K562 (cell line): ENCODE results near the gene SLBP. TPM values are rescaled to one million over a fixed set of nuclear protein-coding genes. Genes with fewer than 3 reads are reported as not detected.

Experiments used
- CBX1 ChIP-seq: sonication (generic); IDR thresholded peaks from 2 replicates; pipeline ENCODE4 v1.6.1; 2016; ENCODE audit warnings: antibody characterized with exemption, low read depth, mild to moderate bottlenecking
- HDAC1 ChIP-seq, 2 experiments: fragments of 450-650 bp; IDR thresholded peaks; 2 replicates each; pipeline ENCODE4 v1.6.1; 2016 to 2017; ENCODE audit warnings: inconsistent platforms in 1 of 2, mild to moderate bottlenecking in 1 of 2, moderate library complexity in 1 of 2
- HNRNPUL1 ChIP-seq: fragments of 200-400 bp; formaldehyde crosslinking; IDR thresholded peaks from 2 replicates; pipeline ENCODE4 v1.6.1; 2017; ENCODE audit warnings: low read length
- MIER1 ChIP-seq: fragments of 450-650 bp; IDR thresholded peaks from 2 replicates; pipeline ENCODE4 v1.6.1; 2016; ENCODE audit warnings: antibody characterized with exemption, mild to moderate bottlenecking, low read depth
- SMAD1 ChIP-seq: fragments of 150-350 bp; IDR thresholded peaks from 2 replicates; pipeline ENCODE4 v1.6.1; 2014; ENCODE audit warnings: low read length, low read depth; ENCODE audit not compliant: partially characterized antibody
- SMAD2 ChIP-seq: fragments of 150-350 bp; IDR thresholded peaks from 2 replicates; pipeline ENCODE4 v1.6.1; 2014; ENCODE audit warnings: low read depth, mild to moderate bottlenecking, low read length
- SRSF9 ChIP-seq: fragments of 200-400 bp; formaldehyde crosslinking; IDR thresholded peaks from 2 replicates; pipeline ENCODE4 v1.6.1; 2017; ENCODE audit warnings: low read depth, low read length, borderline replicate concordance
- TAF1 ChIP-seq: IDR thresholded peaks from 2 replicates; pipeline ENCODE4 v1.6.1; 2011; ENCODE audit warnings: mild to moderate bottlenecking, low read length, moderate library complexity; ENCODE audit not compliant: insufficient read depth, control insufficient read depth, severe bottlenecking; ENCODE audit errors: extremely low read depth
- XRCC4 ChIP-seq: IDR thresholded peaks from one replicate; pipeline ENCODE4 v1.6.1; 2011; ENCODE audit not compliant: insufficient read depth, insufficient read length; ENCODE audit errors: extremely low read depth
- ZKSCAN1 ChIP-seq: fragments of 150-350 bp; IDR thresholded peaks from 2 replicates; pipeline ENCODE4 v1.6.1; 2016; ENCODE audit warnings: low read depth, low read length
- ZNF146 ChIP-seq: IDR thresholded peaks from one replicate; pipeline ENCODE4 v1.6.1; 2018; ENCODE audit warnings: missing compliant biosample characterization; ENCODE audit not compliant: unreplicated experiment
- ZNF174 ChIP-seq: fragments of 250-450 bp; sonication (Bioruptor Pico); IDR thresholded peaks from 2 replicates; pipeline ENCODE4 v1.4.0; 2020; ENCODE audit warnings: mild to moderate bottlenecking
- ZNF224 ChIP-seq: sonication (generic); formaldehyde crosslinking; IDR thresholded peaks from 2 replicates; pipeline ENCODE4 v1.8.0; 2022; ENCODE audit warnings: mild to moderate bottlenecking, missing genetic modification reagents
- ZNF445 ChIP-seq: fragments of 250-450 bp; sonication (Bioruptor Pico); IDR thresholded peaks from 2 replicates; pipeline ENCODE4 v1.4.0; 2020; ENCODE audit warnings: low read depth, mild to moderate bottlenecking, moderate library complexity
- ZNF785 ChIP-seq: fragments of 250-450 bp; sonication (Bioruptor Pico); IDR thresholded peaks from 2 replicates; pipeline ENCODE4 v1.4.0; 2020; ENCODE audit warnings: mild to moderate bottlenecking
- ZSCAN29 ChIP-seq: fragments of 450-650 bp; IDR thresholded peaks from 2 replicates; pipeline ENCODE4 v1.6.1; 2017
- polyA plus RNA-seq, 8 experiments: library from polyadenylated mRNA; depleted of rRNA in 4 of 8; stranded (reverse) in 5 of 8; unstranded in 3 of 8; fragments of >200 nt; fragmentation: Nextera tagmentation in 2 of 8; fragmentation: Illumina TruSeq in 1 of 8; extraction: Ambion mirVana in 2 of 8; extraction: Trizol in 1 of 8; gene quantifications; 2 replicates each; pipeline versions ENCODE4 v1.2.1 to v1.2.3, GENCODE V29; 2011 to 2014; ENCODE audit warnings: inconsistent platforms in 1 of 8, missing spikeins in 1 of 8
- total RNA-seq, 7 experiments: library from RNA; depleted of rRNA in 6 of 7; stranded (reverse); fragments of >200 nt in 6 of 7; fragmentation: Illumina TruSeq in 2 of 7; extraction: Trizol in 2 of 7; gene quantifications; 2 replicates each; pipeline versions ENCODE4 v1.2.1 to v1.2.3, GENCODE V29; 2011 to 2021; ENCODE audit warnings: low replicate concordance in 1 of 7
- TF ChIP-seq, protein P1 (sequence below): fragments of 450-650 bp; IDR thresholded peaks from 2 replicates; pipeline ENCODE4 v1.6.1; 2018; ENCODE audit not compliant: partially characterized antibody
- TF ChIP-seq, protein P2 (sequence below): IDR thresholded peaks from 2 replicates; pipeline ENCODE4 v1.6.1; 2011; ENCODE audit warnings: borderline replicate concordance, low read depth, mild to moderate bottlenecking, moderate library complexity, low read length; ENCODE audit not compliant: insufficient read depth, poor library complexity, severe bottlenecking
- TF ChIP-seq, protein P3 (sequence below): fragments of 250-450 bp; sonication (Bioruptor Pico); IDR thresholded peaks from 2 replicates; pipeline ENCODE4 v1.4.0; 2020
- TF ChIP-seq, protein P4 (sequence below): fragments of 450-650 bp; formaldehyde crosslinking; IDR thresholded peaks from 2 replicates; pipeline ENCODE4 v1.4.0; 2022; ENCODE audit warnings: missing genetic modification characterization

Gene SLBP
- total and polyA plus RNA-seq, 9 of the 15 experiments (the other 6 are each of a cell fraction or from before 2014, with no cell fraction given): 49.4 to 221 (median 162) TPM

DNA sequence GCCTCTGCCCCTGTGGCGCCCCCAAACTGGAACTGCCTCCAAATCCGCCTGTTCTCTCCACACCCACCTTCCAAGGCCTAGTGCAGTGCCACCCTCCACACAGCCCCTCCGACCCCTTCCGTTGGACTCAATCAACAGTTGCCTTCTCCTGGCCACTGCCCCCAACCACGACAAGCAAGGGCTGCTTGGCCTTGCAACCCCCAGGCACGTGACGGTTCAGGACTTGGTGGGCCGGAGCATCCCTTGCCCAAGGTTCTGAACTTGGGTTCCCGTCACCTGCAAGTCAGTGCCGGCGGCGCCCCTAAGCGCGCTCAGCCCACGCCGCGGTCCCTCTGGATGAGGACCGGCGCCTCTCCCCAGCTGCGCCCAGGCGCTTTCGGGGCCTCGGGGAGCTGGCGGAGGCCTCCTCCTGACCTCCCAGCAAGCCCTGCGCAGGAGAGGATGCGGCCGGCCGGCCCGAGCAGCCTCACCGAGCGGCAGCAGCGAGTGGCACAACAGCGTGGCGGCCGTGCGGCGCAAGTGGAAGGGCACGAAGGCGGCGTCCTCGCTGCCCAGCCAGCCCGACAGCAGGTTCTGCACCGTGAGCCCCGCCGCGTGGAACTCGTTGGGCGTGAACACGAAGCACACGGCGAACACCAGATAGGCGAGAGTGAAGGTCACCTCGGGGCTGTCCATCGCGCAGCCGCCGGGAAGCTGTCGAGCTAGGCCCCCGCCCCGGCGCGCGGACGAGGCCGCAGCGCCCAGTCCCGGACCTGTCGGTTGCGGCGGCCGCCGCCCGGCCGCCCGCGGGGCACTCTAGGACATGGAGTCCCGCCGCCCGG is 8.3 kb upstream of the SLBP start (continued):
- TF ChIP-seq ZSCAN29 (no peak), ZNF224 (CRISPR knock-in tag) (no peak), HNRNPUL1 (no peak), MIER1 (no peak), ZNF146 (CRISPR knock-in tag) (no peak), ZNF785 (no peak), TAF1 (no peak), ZKSCAN1 (no peak), CBX1 (no peak), HDAC1 (IDR thresholded peaks at IDR 0.05) (peak in 1 of 2 experiments; percentile 52; a peak in 1 of 4 replicates), SMAD1 (no peak), ZNF174 (CRISPR knock-in tag) (no peak), SMAD2 (no peak), SRSF9 (no peak), ZNF445 (no peak), XRCC4 (no peak)
- TF ChIP-seq, protein P1, sequence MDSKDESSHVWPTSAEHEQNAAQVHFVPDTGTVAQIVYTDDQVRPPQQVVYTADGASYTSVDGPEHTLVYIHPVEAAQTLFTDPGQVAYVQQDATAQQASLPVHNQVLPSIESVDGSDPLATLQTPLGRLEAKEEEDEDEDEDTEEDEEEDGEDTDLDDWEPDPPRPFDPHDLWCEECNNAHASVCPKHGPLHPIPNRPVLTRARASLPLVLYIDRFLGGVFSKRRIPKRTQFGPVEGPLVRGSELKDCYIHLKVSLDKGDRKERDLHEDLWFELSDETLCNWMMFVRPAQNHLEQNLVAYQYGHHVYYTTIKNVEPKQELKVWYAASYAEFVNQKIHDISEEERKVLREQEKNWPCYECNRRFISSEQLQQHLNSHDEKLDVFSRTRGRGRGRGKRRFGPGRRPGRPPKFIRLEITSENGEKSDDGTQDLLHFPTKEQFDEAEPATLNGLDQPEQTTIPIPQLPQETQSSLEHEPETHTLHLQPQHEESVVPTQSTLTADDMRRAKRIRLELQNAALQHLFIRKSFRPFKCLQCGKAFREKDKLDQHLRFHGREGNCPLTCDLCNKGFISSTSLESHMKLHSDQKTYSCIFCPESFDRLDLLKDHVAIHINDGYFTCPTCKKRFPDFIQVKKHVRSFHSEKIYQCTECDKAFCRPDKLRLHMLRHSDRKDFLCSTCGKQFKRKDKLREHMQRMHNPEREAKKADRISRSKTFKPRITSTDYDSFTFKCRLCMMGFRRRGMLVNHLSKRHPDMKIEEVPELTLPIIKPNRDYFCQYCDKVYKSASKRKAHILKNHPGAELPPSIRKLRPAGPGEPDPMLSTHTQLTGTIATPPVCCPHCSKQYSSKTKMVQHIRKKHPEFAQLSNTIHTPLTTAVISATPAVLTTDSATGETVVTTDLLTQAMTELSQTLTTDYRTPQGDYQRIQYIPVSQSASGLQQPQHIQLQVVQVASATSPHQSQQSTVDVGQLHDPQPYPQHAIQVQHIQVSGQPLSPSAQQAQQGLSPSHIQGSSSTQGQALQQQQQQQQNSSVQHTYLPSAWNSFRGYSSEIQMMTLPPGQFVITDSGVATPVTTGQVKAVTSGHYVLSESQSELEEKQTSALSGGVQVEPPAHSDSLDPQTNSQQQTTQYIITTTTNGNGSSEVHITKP: no peak
- TF ChIP-seq, protein P2, sequence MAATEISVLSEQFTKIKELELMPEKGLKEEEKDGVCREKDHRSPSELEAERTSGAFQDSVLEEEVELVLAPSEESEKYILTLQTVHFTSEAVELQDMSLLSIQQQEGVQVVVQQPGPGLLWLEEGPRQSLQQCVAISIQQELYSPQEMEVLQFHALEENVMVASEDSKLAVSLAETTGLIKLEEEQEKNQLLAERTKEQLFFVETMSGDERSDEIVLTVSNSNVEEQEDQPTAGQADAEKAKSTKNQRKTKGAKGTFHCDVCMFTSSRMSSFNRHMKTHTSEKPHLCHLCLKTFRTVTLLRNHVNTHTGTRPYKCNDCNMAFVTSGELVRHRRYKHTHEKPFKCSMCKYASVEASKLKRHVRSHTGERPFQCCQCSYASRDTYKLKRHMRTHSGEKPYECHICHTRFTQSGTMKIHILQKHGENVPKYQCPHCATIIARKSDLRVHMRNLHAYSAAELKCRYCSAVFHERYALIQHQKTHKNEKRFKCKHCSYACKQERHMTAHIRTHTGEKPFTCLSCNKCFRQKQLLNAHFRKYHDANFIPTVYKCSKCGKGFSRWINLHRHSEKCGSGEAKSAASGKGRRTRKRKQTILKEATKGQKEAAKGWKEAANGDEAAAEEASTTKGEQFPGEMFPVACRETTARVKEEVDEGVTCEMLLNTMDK: no peak
- TF ChIP-seq, protein P3, sequence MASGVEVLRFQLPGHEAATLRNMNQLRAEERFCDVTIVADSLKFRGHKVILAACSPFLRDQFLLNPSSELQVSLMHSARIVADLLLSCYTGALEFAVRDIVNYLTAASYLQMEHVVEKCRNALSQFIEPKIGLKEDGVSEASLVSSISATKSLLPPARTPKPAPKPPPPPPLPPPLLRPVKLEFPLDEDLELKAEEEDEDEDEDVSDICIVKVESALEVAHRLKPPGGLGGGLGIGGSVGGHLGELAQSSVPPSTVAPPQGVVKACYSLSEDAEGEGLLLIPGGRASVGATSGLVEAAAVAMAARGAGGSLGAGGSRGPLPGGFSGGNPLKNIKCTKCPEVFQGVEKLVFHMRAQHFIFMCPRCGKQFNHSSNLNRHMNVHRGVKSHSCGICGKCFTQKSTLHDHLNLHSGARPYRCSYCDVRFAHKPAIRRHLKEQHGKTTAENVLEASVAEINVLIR (CRISPR knock-in tag): no peak
- TF ChIP-seq, protein P4, sequence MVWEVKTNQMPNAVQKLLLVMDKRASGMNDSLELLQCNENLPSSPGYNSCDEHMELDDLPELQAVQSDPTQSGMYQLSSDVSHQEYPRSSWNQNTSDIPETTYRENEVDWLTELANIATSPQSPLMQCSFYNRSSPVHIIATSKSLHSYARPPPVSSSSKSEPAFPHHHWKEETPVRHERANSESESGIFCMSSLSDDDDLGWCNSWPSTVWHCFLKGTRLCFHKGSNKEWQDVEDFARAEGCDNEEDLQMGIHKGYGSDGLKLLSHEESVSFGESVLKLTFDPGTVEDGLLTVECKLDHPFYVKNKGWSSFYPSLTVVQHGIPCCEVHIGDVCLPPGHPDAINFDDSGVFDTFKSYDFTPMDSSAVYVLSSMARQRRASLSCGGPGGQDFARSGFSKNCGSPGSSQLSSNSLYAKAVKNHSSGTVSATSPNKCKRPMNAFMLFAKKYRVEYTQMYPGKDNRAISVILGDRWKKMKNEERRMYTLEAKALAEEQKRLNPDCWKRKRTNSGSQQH (CRISPR knock-in tag): no peak
